ENCODE measurements around the gene CD274.
A peak's percentile ranks its signal among the peaks of the same experiment; 100 is the strongest.

GRCh38 chr9:5442400-5443011, 7.8 kb upstream of the CD274 start:
- TF ChIP-seq CTCF (IDR thresholded peaks at IDR 0.05) (peak in 2 of 3 donors; percentile 50 to 51), POLR2A (IDR thresholded peaks at IDR 0.05) (no peak), POLR2AphosphoS5 (IDR thresholded peaks at IDR 0.05) (no peak)
